ENCODE results near the gene TMC6. TPM values are rescaled to one million over a fixed set of nuclear protein-coding genes. Genes with fewer than 3 reads are reported as not detected.

The TMC6 gene
- total RNA-seq, 1 donor from 2014 or later = 6.9 TPM

GRCh38 chr17:78138204-78139060, 9.9 kb upstream of the TMC6 start:
- no peak for DNase-seq (ENCODE audit: low spot score)
- no peak overlapping the region for H2AFZ ChIP-seq (replicated peaks)

GRCh38 chr17:78137392-78138203, 9.0 kb upstream of the TMC6 start:
- no peaks in the 10 kb centered on the region for H3K36me3 Mint-ChIP-seq
- no peak overlapping the region for H3K4me2 ChIP-seq
- H3K79me2 ChIP-seq (ENCODE audit: low read depth) = no peaks in the 10 kb centered on the region
- peak; percentile 49 for TF ChIP-seq CTCF (IDR thresholded peaks at IDR 0.05)
- TF ChIP-seq EZH2phosphoT487 (IDR thresholded peaks at IDR 0.05) = no peak
- peaks cover 36% of the 10 kb centered on the region for H3K27me3 ChIP-seq
- peaks cover 11% of the 10 kb centered on the region for H3K4me1 Mint-ChIP-seq
- no peak overlapping the region for H3K9ac ChIP-seq
- H3K4me3 ChIP-seq = no peak overlapping the region
- H3K4me3 Mint-ChIP-seq = no peak overlapping the region
- H3K9me3 Mint-ChIP-seq = no peaks in the 10 kb centered on the region
- H3K9me3 ChIP-seq (ENCODE audit: low read depth) = no peaks in the 10 kb centered on the region
- H3K27ac ChIP-seq = no peak overlapping the region
- H3K27ac Mint-ChIP-seq = no peak overlapping the region
- H2AFZ ChIP-seq (replicated peaks) = no peak overlapping the region
- no peak for DNase-seq (ENCODE audit: low spot score)
- no peaks in the 10 kb centered on the region for H3K4me1 ChIP-seq
- H3K27me3 Mint-ChIP-seq (ENCODE audit: insufficient read depth, low read depth) = peaks cover 20% of the 10 kb centered on the region
- no peaks in the 10 kb centered on the region for H3K36me3 ChIP-seq
- no peaks in the 10 kb centered on the region for H4K20me1 ChIP-seq (ENCODE audit: low read depth)
- H3F3A ChIP-seq (ENCODE audit: low read depth) = peaks cover 24% of the 10 kb centered on the region

More at GRCh38 chr17:78138204-78139060, 9.9 kb upstream of the TMC6 start:
- H3K4me1 ChIP-seq = no peaks in the 10 kb centered on the region
- Mint-ChIP-seq H3K4me1 (peaks cover 13% of the 10 kb centered on the region), H3K9me3 (no peaks in the 10 kb centered on the region), H3K4me3 (no peak overlapping the region), H3K27me3 (ENCODE audit: insufficient read depth, low read depth) (peaks cover 20% of the 10 kb centered on the region), H3K27ac (no peak overlapping the region), H3K36me3 (no peaks in the 10 kb centered on the region)
- no peaks in the 10 kb centered on the region for H4K20me1 ChIP-seq (ENCODE audit: low read depth)
- no peak overlapping the region for H3K4me2 ChIP-seq
- H3K36me3 ChIP-seq = no peaks in the 10 kb centered on the region
- H3K27me3 ChIP-seq = peaks cover 28% of the 10 kb centered on the region
- no peaks in the 10 kb centered on the region for H3K79me2 ChIP-seq (ENCODE audit: low read depth)
- TF ChIP-seq EZH2 (IDR thresholded peaks at IDR 0.05) = no peak
- TF ChIP-seq CTCF (IDR thresholded peaks at IDR 0.05) = no peak
- no peak for TF ChIP-seq EZH2phosphoT487 (IDR thresholded peaks at IDR 0.05)
- peaks cover 24% of the 10 kb centered on the region for H3F3A ChIP-seq (ENCODE audit: low read depth)
- no peak overlapping the region for H3K27ac ChIP-seq
- H3K4me3 ChIP-seq = no peak overlapping the region
- no peaks in the 10 kb centered on the region for H3K9me3 ChIP-seq (ENCODE audit: low read depth)
- H3K9ac ChIP-seq = no peak overlapping the region

- Mint-ChIP-seq H3K27ac (peak overlapping the region; percentile 82), H3K4me1 (peaks cover 4% of the 10 kb centered on the region), H3K9me3 (no peaks in the 10 kb centered on the region), H3K4me3 (peak overlapping the region; percentile 31), H3K27me3 (ENCODE audit: insufficient read depth, low read depth) (peaks cover 21% of the 10 kb centered on the region), H3K36me3 (no peaks in the 10 kb centered on the region)
- Histone ChIP-seq H3F3A (ENCODE audit: low read depth) (peaks cover 20% of the 10 kb centered on the region), H3K27ac (no peak overlapping the region), H3K79me2 (ENCODE audit: low read depth) (no peaks in the 10 kb centered on the region), H2AFZ (replicated peaks) (no peak overlapping the region), H4K20me1 (ENCODE audit: low read depth) (no peaks in the 10 kb centered on the region), H3K27me3 (peaks cover 44% of the 10 kb centered on the region), H3K9me3 (ENCODE audit: low read depth) (no peaks in the 10 kb centered on the region), H3K36me3 (no peaks in the 10 kb centered on the region), H3K4me1 (peaks cover 4% of the 10 kb centered on the region), H3K4me3 (no peak overlapping the region), H3K4me2 (no peak overlapping the region), H3K9ac (no peak overlapping the region)
- DNase-seq (ENCODE audit: low spot score) = no peak
- no peak for TF ChIP-seq EZH2 (IDR thresholded peaks at IDR 0.05)
- no peak for TF ChIP-seq CTCF (IDR thresholded peaks at IDR 0.05)
- TF ChIP-seq EZH2phosphoT487 (IDR thresholded peaks at IDR 0.05) = no peak
Measured at GRCh38 chr17:78135858-78136500, 7.4 kb upstream of the TMC6 start.

Measured in neural progenitor cell (in vitro differentiated cells).